NCI-H187 (cell line): ENCODE data around the gene CD247.

ENCODE experiments used
- DNase-seq, 2 experiments: peaks; one replicate each; lab custom pipeline; 2025; lab: John Stamatoyannopoulos, UW

CD247 gene

GRCh38 chr1:167463080-167463479 is 55.2 kb downstream of the CD247 start:
- DNase-seq: no peak

GRCh38 chr1:167462341-167462740 is 56.0 kb downstream of the CD247 start:
- DNase-seq: no peak

DNA sequence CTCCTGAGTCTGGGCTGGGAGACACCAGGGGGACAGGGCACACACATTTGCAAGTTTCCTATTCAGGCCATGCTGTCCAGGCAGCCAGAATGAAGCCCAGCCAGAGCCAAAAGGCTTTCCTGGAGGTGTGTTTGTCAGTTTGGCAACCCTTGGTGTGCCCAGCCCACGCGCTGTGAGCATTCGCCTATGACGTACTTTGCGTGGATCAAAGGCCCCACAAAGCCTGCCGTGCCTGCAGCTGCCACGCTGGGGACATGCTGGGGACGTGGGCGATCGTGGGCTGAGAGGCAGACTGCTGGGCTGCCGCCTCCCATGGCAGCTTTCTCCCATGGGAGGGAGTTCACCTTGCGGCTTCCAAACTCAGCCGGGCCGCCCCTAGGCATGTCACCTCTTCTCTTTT is 57.5 kb downstream of the CD247 start:
- no peak for DNase-seq

DNA sequence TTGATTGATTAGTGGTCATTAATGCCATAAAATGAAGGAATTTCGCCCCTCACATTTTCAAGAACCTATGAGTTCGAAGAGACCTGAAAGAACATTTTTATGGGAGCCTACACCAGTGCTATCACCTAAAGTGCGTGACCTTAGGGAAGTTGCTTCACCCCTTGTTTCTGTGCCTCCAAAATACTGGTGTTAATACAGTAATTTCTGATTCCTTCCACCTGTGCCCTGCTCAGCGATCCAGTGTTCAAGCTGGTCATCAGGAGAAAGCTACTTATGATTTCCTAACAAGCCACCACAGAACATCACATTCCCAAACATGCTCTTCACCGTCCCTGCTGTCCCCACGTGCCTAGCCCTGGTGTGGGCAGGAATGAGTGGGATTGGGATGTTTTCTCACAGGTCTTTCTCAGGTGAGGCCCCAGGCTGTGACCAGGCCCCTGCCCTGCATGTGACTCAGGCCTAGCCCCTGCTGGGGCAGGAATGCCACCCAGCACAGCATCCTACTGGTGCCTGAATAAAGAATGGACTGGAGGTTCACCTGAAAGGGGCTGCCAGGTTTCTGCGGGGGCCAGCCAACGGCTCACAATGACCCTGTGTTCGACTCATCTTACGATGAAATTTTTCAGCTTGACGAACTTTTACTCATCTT is 60.3 kb downstream of the CD247 start:
- DNase-seq: no peak

- DNase-seq: no peak
Measured at GRCh38 chr1:167456926-167457325, 61.4 kb downstream of the CD247 start.

DNA sequence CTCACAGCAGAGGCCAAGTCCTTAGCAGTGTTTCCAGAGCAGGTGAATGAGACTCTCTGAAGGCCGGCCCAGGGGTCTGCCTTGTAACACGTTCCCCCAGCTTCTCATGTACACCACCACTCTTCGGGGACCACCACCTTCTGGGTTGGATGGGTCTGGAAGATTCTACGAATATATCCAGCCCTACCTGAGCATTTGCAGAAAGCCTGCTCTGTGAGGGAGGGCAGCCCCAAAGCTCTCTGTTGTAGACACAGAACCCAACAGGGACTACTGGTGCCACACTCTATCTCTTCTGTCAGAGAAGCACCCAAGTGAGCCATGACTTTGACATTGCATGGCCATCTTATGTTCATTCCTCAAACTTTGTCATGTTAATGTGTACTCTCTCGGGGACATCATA is 61.8 kb downstream of the CD247 start:
- DNase-seq: no peak

DNA sequence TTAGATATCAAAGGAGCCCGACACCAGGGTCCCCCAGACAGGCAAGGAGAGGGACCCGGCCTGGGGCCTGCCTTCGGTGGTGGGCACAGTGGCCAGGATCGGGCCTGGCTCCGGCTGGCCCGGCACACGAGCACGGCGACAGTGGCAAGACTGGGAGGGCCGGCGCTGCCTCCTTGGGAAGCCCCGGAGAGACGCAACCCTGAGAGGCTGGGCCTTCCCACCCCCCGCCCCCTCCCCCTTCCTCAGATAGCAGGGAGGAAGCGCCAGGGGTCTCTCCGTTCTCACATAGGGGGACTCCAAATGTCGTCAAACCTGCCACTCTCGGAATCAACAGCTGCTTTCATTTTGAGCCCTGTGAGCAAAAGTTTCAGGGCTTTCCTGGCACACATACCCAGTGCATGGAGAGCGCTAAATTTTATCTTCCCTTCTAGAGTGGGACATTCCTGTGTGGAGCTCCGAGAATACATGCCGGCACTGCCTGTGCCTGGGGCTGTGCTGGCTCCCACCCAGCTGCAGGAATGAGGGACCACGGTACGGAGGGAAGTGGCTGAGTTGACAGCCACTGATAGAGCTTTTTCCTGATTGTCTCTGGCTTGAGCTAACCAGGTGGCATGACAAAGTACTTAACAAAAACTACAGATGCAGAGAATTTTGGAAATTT is 62.4 kb downstream of the CD247 start:
- DNase-seq: no peak

GRCh38 chr1:167454894-167455785 is 63.2 kb downstream of the CD247 start:
- DNase-seq: peak in 1 of 2 experiments; percentile 47

- no peak for DNase-seq
Measured at GRCh38 chr1:167454304-167454893, 63.9 kb downstream of the CD247 start.

- no peak for DNase-seq
Measured at GRCh38 chr1:167453123-167453522, 65.2 kb downstream of the CD247 start.

DNA sequence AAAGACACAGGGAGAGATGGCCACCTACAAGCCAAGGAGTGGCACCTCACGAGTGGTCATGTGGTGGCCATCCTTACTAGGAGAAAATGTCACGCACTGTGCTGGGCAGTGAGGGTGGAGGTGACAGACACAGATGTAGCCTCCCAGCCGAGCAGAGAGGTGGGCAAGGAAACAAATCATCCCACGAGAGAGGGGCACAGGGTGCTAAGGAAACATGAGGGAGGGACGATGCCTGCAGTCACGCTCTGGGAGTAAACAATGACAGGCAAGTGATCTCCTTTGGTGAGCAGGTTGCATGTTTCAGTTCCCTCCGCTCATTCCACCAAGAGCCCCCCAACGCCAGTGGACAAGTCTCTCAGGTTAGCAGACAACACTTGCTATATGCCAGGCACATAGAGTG is 65.8 kb downstream of the CD247 start:
- DNase-seq: no peak

- DNase-seq: no peak
Measured at GRCh38 chr1:167450843-167451242, 67.5 kb downstream of the CD247 start.

GRCh38 chr1:167447521-167448136 is 70.7 kb downstream of the CD247 start:
- no peak for DNase-seq

GRCh38 chr1:167446966-167447365 is 71.4 kb downstream of the CD247 start:
- no peak for DNase-seq

- no peak for DNase-seq
Measured at GRCh38 chr1:167443757-167444156, 74.6 kb downstream of the CD247 start.

- no peak for DNase-seq
Measured at GRCh38 chr1:167442854-167443565, 75.3 kb downstream of the CD247 start.

- DNase-seq: peak; percentile 66 to 78
Measured at GRCh38 chr1:167442142-167442848, 76.0 kb downstream of the CD247 start.

GRCh38 chr1:167441222-167441621 is 77.1 kb downstream of the CD247 start:
- no peak for DNase-seq

DNA sequence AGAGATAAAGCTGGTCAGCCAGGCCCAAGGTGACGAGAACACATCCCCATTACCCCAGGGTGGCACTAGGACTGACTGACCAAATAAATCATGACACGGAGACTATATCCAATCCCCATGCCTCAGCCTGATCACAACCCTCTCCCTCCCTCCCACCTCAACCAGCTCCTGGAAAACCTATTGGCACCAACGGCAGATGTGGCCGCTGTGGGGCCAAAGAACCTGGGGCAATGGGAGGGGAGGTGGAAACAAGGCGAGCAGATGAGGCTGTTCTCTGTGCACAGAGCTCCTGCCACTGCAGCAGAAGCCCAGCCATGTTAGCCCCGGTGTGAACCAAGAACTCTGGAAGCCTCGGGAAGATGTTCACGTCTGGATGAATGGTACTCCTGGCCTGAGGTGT is 77.6 kb downstream of the CD247 start:
- DNase-seq: no peak

DNA sequence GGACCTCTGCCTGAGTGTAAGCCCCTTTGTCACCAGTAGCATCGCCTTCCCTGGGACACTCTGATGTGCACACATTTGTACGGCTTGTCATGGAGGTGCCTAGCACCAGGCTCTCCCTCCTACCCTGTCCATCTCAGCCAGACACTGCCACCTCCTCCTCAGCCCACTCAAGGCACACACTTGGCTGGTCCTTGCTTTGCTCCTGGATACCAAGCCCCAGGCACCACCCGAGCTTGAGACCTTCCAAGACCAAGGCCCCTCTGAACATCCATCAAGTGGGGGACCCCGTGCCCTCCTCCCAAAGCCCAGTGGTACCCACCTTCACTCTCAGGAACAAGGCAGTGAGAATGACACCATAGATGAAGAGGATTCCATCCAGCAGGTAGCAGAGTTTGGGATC is 78.0 kb downstream of the CD247 start:
- no peak for DNase-seq
